HG02623 (cell line): ENCODE data around the gene ITPR1.
A peak's percentile ranks its signal among the peaks of the same experiment; 100 is the strongest.

ENCODE experiments used
- ATAC-seq: cut with Tn5 transposase; IDR thresholded peaks from one replicate; pipeline ENCODE4 v1.9.1; 2021; ENCODE audit warnings: moderate library complexity; ENCODE audit not compliant: unreplicated experiment

The ITPR1 gene

GRCh38 chr3:4819746-4820145 is 326.6 kb downstream of the ITPR1 start:
- ATAC-seq: no peak

GRCh38 chr3:4820296-4821121 is 327.4 kb downstream of the ITPR1 start:
- no peak for ATAC-seq

DNA sequence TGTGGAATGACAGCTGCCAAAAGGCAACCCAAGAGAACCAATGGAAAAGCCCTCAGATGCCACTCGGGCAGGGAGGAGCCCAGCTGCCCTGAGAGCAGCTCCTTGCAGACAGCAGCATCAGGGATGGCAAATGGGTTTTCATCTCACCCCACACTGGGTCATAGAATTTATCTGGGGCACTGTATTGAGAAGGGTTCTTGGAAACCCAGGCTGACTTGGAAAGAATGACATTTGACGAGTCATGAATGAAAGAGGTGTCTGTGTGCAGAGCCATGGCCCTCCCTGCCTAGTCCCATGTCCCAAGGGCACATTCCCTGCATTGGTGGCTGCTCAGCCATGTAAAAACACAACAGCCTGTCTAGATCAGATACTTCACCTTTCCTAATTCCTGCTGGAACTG is 328.2 kb downstream of the ITPR1 start:
- ATAC-seq: no peak

- no peak for ATAC-seq
Measured at GRCh38 chr3:4821975-4822374, 328.8 kb downstream of the ITPR1 start.

DNA sequence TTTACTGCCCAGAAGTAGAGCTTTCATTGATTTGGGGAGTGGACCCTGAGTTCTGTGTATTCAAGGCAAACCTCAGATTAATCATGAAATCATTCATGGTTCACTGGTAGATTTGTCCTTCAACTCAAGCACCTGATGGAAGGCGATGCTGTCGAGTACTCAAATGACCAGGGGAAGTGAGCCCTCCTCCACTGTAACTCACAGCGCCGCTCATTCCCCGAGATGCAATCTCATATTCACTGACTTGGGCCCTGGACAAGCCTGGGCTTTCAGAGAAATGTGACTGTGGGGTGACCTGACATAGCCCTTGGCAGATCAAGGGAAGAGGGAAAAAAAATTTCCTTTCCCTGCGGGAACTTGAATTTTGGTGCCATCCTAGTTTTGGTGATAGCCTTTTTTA is 329.4 kb downstream of the ITPR1 start:
- ATAC-seq: no peak

- no peak for ATAC-seq
Measured at GRCh38 chr3:4823385-4823784, 330.2 kb downstream of the ITPR1 start.

DNA sequence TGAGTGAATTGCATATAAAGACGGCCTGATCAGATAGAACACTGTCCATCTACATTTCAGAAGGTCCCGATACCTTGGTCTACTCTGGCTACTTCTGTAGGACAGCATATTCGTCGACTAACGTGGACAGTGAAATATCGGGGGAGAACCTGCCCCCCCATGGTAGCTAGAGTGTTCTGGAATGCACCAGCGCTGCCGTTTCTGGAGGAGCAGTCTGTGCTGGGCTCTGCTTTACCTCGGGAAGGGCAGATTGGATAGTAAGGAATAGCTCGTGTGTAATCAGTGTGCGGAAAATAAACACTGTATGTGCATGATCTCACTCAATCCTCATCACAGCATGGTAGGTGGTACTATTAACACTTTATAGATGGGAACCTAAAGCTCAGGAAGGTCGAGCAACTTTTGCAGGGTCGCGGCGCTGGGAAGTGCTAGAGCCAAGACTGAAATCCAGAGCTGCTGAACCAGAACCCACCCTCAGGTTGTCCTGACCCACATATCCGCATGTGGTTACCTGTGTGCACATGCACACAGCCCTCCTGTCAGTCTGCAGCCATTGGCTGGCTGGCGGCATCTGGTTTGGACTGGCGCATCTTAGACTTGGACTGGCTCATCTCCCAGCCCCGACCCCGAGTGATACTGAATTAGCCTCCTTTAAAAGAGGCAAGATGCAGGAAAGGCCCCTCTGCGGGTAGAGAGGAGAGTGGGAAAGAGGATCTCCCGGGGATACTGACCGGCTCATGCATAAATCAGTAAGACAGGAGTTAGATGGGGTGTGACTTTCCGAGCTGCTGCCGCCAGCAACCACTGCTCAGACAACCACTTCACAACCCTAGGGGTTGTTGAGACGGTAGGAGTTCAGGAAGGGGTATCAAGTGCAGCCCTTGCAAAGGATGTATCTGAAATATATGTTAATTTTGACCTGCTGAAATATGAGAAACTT is 331.1 kb downstream of the ITPR1 start:
- ATAC-seq: no peak

GRCh38 chr3:4824926-4825325 is 331.8 kb downstream of the ITPR1 start:
- ATAC-seq: no peak

GRCh38 chr3:4825436-4826236 is 332.5 kb downstream of the ITPR1 start:
- no peak for ATAC-seq

DNA sequence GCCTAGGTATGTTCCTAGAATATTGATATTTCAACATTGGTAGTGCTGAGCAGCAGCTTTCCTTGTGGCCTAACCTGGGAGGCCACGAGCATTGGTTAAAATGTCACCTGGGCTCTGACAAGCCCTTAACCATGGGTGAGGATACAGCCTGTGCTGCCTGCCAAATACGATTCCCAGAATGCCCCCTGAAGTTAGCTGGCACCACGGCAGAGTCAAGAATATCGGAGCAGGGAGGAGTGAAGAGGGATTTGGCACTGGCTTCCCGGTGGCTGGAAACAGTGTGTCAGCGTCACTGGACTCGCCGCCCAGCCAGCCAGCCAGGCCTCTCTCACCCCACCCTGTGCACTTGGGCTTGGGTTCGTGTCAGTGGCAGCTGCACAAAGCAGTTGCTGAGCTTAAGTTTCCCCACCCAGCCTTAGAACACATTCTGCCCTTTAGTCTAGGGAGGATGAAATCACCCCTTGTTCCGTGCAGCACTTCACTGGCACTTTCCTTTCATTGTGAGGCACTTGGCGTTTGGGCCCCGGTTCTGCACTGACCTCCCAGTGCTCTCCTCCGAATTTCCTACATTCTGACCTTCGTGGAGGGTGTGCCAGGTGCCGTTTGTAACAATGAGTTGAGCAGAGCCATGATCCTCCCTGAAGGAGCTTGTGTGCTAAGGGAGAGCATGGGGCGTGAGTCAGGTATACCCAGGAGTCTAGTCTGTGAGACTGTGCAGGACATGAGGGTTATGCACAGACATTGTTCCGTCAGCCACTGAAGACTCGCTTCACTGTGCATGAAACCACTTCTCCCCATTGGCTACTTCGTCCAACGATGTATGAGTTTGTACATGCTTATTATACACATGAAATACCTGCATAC is 333.3 kb downstream of the ITPR1 start:
- ATAC-seq: no peak

GRCh38 chr3:4827767-4828166 is 334.6 kb downstream of the ITPR1 start:
- ATAC-seq: no peak

- no peak for ATAC-seq
Measured at GRCh38 chr3:4828279-4829030, 335.3 kb downstream of the ITPR1 start.

DNA sequence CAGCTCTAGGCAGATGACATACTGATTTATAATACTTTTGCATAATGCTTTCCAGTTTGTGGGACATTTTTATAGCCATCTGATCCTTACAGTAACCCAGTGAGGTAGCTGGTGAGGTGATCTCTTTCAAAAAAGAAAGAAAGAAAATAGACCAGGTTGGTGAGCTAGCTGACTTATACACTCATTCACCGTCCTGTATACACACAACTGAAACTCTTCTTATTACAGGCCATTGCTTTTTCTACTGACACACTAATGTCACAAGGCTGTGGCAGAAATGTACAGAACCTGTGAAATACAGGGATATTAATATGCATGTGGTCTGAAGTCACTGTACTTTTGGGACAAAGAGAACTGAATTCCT is 335.9 kb downstream of the ITPR1 start:
- peak; percentile 23 for ATAC-seq

GRCh38 chr3:4830586-4830914 is 337.4 kb downstream of the ITPR1 start:
- ATAC-seq: no peak

- ATAC-seq: no peak
Measured at GRCh38 chr3:4831580-4831950, 338.4 kb downstream of the ITPR1 start.

GRCh38 chr3:4833471-4833870 is 340.3 kb downstream of the ITPR1 start:
- ATAC-seq: no peak

GRCh38 chr3:4834403-4834866 is 341.3 kb downstream of the ITPR1 start:
- ATAC-seq: peak; percentile 54

DNA sequence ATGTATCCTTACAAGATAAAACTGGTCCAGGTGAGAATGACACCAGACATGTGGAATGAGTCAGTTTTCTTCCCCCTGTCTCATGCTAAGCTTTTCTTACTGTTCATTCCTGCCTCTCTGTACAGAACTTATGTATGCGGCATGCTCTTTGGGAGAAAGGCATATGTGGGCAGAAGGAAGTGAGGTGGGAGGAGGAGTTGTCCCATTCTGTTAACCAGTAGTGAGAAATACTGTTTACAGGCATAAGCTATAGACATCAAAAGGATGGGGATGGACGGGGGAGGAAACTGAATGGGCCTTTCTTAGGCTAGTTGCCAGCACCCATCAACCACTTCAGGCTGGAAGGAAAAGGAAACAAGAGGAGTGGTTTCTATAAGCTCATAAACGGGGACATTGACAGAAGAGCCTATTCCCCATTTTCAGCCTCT is 342.5 kb downstream of the ITPR1 start:
- no peak for ATAC-seq

DNA sequence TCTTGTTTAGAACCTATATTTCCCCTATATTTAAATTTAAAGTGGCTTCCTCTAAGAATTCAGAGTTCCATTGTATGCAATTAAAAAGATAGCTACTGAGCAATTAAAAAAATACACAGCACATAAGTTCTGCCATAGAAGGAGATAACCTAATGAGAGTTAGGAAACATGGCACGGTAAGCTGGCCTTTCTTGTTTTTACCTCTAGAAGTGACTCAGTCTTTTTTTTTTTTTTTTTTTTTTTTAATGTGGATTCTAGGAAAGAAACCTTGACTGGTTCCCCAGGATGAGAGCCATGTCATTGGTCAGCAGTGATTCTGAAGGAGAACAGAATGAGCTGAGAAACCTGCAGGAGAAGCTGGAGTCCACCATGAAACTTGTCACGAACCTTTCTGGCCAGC is 343.4 kb downstream of the ITPR1 start:
- ATAC-seq: no peak
